Hematopoietic multipotent progenitor cell treated with erythropoietin and hydrocortisone succinate and interleukin-3 and kit ligand, for 6 days (in vitro differentiated cells): ENCODE measurements around the gene ME3.
A peak's percentile ranks its signal among the peaks of the same experiment; 100 is the strongest.

Source experiments
- DNase-seq: peaks from one replicate; pipeline ENCODE4 v3.0.0-alpha.2; 2015

ME3 gene

DNA sequence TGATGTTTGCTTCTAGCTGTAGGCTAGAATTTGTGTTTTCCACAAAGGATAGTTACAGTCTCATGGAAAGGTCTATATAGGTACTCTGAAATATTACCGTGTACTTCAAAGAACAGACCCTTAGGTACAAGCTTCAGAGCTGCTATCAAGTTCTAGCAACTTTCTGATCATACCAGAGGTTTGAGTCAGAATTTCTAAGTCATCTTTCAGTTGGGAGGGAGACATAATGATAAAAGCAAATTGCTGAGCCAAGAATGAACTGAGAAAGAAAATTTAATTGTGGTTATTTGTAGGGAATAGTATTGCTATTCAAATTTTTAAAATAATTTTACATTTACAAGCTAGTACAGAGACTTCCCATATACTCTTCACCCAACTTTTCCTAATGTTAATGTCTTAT lies 19.9 kb upstream of the ME3 start:
- no peak for DNase-seq

DNA sequence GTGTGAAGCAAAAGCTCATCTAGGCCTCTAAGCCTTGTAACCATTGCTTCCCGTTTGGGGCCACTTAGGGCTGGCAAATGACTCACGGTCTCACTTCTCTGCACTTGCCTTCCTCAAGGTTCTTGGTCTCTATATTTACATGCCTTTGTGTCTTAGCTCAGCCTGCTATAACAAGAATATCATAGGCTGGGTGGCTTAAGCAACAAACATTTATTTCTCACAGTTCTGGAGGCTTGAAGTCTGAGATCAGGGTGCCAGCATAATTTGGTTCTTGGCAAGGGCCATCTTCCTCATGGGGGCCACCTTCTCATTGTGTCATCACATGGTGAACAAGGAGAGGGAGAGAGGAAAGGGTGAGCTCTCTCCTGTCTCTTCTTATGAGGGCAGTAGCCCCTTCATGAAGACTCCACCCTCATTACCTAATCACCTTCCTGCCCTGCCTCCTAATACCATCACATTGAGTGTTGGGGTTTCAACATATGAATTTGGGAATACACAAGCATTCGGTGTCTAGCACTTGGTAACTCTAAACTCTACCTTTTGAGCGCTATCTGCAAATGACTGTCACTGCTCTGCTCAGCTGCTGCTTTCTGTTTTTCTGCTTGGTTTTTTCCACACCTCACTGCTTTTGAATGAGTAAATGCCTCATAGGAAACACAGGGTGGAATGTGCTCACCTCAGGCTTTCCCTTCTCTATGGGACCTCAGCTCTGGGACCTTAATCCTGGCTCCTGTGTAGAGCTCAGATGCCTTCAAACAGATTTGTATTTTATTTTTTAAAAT lies 16.2 kb upstream of the ME3 start:
- DNase-seq = no peak

DNA sequence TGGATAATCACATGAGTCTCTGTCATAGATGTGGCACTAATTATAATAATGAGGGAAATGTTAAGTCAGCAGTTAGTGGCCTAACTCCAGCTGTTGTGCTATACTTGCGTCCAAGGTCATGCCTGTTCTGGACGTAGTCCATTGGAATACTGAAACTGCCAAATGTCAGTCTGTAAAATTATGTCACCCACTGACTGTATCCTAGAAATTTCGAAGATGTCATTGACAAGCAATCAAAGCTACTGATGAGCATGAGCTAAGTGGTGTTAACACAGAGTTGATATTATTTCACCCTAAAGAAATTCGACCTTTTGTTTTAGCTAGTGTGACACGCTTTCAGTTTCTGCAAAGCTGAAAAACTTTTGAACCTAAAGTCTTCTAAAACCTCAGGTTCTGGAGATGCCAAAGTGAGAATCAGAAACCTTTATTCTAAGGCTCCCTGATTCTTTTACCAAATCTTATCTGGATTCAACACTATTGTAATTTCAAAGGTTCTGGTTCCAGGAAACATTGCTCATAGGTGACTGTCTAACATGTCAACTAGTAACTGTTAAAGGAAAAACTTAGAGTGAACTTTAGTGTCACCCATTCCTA lies 14.9 kb upstream of the ME3 start:
- DNase-seq = no peak

DNA sequence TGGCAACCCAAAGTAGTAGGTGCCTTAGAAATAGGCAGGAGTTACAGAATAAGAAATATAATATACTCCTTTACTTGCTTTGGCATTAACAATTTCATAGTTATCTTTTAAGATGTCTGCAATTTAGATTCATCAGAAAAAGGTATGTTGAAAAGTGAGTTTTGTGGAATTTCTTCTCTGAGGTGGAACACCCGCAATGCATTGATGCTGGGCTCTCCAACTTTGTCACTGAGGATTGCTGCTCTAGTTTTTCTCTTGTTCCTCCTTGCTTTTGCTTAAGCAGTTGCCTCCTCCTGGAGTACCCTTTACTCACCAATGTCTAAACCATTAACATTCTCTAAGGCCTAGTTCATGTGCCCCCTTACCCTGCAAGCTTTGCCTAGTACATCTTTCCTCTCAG lies 14.1 kb upstream of the ME3 start:
- no peak for DNase-seq

DNA sequence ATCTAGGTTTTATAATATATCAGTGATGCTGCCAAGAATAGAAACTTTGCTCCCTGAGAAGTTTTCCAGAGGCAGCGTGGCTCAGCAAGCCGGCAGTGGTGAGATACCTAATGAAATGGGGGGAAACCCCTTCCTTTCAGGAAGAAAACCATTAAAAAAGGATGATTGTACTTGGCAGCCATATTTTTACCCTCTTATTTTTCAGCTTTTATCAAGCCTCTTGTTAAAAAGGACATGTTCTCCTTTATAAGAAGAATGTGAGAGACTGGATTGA lies 9.0 kb upstream of the ME3 start:
- no peak for DNase-seq

DNA sequence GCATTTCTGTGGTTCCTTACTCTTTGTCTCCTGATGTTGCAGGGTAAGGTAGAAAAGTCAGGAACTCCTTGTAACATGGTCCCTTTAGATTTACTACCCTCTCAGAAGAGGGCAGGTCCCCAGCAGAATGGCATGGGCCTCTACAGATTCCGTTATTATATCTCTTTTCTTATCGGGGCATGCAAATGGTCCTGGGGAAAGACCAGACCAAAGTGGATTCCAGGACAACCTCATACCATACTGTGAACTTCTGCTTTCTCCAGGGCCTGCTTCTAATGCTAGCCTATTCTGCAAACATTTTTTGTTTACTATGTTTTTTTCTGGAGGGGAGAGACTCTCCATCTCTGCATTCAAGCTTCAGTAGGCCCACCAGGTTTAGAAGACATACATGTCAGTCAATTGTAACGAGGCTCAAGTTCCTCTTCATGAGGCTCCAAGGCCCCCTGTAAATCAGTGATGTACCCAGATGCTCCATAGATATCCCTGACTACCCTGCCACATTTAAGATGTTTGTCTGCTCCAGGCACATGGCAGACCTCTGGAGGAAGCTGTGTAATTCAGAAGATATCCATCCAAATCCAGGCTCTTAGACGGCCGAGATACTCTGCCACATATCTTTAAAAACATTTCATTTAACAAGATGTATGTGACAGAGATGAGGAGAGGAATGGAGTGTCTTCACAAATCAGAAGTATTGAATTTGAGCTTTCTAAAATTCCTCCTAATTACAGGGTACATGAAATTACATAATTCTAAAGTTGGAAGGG lies 8.5 kb upstream of the ME3 start:
- DNase-seq = peak; percentile 63

DNA sequence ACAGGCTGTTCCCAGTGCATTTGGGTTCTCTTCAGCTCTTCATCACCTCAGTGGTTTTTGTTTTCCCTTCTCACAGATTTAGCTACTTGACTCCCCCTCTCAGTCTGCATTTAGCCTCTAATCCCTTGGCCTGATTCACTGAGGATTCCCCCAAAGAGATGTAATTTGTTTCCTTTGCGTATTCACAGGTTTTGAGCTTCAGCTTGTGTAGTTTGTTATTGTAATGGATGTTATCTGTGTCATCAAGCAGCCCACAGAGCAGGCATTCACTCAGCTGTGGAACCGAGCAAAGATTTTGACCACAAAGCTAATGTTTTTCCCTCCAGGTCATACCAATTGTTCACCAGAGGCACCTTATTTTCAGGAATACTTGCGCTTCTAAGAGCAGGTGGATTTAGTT lies 6.4 kb upstream of the ME3 start:
- no peak for DNase-seq

DNA sequence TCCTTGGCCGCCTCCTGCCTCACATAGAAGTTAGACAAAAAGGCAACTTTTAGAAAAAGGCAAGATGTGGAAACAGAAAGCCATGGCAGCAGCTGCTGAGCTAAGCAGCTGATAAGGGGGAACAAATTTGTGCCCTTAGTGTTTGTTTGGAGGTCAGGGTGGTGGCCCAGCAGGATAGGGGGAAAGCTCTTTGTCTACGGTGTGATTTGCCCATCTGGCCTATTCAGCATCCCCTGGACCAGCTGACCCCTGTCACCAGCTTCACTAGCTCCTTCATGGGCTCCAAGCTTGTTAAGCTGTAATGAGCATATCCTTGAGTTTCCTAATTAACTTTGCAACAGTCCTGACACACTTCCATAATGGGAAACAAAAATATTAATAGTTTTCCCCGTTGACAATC lies 5.9 kb upstream of the ME3 start:
- peak; percentile 35 for DNase-seq

DNA sequence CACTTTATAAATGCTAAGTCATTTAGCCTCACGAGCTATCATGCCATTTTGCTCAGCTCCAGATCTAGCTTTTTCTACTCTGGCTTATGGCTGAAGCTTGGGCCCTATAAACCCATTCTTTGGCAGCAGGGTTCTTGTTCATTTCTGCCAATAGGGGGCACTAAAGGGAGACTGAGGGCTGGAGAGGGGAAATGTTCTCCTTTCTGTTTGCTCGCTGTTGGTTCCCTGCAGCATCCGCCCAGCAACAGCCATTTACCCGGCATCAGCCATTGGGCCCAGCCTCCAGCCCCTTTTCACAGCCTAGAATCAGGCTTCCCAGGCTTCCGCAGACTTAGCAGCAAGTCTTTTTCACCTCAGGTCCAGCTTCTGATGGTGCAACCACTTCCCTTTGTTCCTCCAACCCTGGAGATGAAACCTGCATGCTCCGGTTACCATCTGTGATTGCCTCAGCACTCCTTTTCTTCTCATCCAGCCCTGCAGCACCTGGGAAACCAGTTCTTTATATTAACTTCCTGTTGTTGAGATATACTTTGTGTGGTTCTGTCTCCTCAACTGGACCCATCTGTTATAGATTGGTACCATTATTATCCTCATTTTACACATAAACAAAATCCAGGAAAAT lies 4.2 kb upstream of the ME3 start:
- peak; percentile 71 for DNase-seq

DNA sequence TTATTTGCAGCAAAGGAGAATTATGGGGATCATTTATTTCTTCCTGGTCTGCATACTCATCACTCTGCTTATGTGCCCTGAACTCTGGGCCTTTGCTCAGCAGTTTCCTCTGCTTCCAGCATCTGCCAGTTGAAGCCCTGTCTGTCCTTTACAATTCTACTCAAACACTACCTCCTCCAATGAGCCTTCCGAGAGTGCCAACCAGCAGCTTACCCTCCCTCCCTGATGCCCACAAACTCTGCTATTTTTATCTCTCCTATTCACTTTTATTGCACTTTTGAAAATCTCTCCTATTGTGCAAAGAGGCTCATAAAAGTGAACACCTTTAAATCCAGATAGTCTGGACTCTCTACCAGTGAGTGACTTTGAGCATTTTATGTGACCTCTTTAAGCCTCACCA lies 3.6 kb upstream of the ME3 start:
- no peak for DNase-seq

DNA sequence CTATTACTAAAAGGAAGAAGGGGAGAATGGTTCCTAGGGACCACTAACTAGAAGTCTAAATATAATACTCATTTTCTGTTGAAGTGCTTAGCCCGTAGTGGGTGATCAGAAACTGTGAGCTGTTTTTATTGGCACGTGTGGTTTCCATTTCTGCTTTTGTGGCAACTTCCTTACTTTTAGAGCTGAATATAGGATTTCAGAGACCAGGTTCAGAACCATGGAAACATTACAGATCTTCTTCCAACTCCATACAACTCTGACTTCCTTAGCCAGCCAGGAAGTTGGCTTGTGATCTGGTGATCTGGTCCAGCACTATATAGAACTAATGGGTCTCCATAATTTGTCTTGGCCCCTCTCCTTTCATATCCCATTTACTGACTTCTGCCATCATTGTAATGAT lies 2.6 kb upstream of the ME3 start:
- DNase-seq = no peak

DNA sequence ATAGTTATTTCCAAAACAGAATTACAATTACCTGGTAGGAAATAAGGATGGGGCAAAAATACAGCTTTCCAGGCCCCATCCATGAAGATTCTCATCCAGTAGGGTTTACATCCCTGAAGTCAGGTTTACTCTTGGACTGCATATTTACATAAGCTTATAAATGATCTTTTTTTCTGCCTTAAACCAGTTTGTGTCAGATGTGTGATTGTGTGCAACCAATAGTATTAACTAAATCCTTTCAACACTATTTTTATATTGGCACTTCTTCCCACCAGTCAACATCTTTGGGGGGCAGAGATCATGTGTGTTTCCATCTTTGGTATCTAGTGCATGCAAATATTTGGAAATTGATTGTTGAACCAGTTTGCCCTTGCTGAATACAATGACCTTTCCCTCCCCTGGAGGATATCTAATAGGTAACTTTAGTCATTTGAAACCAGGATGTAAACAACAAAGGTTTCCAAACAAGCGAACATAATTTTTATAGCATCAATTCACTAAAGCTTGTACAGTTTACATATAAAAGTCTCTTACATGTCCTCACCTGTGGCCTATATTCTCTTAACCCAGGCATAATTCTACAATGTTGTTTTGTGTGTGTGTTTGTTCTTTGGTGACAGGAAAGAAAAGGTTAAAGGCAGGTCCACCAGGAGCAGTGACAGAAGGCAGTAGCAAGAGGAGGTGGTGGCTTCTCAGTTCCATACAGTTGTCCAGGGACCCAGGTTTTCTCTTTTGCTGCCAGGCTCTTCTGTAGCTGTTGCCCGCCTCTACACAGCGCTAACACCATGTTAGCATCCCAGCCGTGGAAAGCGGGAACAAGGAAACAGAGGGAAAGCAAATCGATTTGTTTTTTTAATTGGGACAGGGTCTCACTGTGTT lies 1.7 kb upstream of the ME3 start:
- no peak for DNase-seq

DNA sequence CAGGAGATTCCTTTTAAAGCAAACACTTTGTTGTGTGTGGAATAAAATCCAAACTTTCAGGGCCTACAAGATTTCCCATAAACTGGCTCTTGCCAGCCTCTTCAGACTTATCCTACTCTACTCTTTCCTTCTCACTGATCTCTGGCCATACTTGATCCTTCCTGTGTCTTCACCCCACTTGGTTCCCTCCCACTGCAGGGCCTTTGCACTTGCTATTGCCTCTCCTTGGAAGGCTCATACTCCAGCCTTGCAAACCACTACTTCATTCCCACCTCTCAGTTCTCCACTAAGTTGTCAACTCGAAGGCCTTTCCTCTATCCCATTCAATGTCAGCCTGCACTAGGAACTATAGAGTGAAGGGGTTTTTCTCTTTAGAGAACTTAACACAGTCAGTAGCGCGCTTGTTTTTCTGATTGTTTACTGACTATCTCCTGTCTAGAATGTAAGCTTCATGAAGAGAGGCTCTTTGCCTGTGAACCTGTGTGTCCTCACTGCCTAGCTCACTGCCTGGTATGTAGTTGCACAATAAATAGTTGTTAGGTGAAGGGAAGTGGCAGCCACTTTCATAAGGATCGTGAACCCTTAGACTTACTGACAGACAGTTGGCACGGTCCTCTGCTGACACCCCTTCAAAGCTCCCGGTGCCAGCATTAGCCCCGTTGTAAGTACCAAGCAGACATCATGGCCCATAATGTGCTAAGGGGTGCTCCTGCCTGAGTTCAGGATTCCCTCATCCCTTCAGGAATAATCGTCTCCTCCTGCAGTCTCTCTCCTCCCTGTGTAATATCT lies 833 bp upstream of the ME3 start:
- no peak for DNase-seq

DNA sequence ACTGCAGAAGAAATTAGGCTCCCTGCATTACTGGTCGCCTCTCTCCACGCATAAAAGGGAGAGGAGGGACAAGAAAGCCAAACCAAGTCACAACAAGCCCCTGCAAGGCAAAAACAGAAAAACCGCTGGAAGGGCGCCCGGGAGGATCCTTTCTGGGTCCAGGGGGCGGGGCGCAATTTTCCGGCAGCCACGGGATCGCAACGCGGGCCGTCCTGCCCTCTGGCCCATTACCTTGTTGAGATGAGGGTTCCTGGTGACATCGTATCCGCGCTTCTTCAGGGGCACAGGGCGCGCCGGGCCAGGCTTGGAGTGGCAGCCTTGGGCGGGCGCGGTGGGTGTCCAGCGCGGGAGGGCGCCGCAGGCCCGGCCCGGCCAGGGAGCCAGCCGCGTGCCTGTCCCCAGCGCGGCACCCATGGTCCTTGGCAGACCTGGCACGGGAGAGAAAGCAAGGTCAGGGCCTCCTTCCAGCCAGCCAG lies 847 bp downstream of the ME3 start:
- peak; percentile 68 for DNase-seq

DNA sequence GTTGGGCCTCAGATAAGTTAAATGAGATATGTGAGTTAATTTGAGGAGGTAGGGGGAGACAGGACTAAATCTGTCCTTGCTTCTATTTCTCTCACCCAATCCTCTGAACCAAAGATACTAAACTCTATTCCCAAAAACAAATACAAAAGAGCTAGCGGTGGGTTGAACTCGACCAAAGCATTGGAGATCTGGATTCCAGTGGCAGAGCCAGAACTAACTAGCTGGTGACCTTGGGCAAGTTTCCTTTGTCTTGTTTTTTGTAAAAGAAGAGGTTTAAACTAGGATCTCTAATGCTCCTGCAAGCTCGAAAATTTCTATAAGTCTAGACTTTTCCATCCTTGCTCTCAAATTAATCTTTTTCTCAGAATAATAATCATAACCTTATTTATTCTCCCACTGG lies 1.5 kb downstream of the ME3 start:
- DNase-seq = no peak

DNA sequence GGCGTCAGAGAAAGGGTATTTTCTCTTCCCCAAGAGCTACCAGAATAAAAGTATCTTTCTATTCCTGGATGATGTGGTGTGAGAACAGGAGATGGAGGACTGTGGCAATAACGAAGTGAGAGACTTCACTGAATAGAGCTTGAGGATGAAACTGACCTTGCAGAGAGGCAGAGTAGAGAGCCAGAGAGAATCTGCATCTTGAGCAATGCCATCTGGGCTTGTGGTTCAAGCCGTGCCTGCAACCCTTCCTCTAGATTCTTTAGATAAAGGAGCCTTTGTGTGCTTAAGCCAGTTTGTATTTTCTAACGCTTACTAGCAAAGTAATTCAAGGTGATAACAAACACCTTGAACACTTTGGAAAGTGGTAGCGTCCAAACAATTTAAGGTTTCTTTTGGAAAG lies 2.2 kb downstream of the ME3 start:
- peak; percentile 75 for DNase-seq

DNA sequence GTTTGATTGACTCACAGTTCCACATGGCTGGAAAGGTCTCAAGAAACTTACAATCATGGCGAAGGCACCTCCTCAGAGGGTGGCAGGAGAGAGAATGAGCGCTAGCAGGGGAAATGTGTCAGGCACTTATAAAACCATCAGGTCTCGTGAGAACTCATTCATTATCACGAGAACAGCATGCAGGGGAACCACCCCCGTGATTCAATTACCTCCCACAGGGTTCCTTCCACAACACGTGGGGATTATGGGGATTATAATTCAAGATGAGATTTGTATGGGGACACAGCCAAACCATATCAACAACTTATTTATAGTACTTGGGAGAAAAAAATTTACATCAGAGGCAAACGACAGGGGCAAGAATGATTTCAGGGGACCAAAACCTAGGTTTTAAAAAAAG lies 3.0 kb downstream of the ME3 start:
- no peak for DNase-seq

DNA sequence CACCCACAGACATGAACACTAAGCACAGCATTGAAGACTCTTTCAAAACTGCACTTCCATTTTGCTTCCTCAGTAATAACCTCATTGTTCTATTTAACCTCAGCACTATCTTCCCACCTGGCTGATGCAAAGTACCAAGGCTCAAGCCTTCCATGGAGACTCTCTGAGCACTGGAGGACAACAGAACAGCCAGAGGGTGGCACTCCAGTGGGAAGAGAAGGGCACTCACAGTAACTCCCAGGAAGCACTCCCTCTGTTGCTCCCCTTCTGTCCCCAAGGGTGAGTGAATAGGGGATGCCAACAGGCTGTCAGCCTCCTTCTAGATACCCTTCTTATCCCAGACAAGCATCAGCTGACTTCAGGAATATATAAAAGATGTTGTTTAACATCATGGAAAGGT lies 3.5 kb downstream of the ME3 start:
- no peak for DNase-seq

DNA sequence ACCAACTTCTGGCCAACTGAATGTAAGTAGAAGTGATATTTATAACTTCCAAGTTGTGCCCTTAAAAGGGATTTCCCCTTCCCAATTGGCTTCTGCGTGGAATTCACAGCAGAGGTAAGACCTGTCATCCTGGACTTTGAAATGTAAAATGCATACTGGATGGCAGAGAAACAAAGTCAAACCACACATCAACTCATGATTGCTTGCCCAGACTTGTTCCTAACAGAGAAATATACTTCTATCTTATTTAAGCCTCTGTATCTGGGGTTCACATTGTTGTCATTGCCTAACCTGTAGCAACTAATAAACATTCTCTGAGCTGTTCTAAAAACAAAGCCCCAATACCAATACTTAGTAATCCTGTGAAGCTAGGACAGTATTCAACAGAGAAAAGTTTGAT lies 6.2 kb downstream of the ME3 start:
- no peak for DNase-seq

DNA sequence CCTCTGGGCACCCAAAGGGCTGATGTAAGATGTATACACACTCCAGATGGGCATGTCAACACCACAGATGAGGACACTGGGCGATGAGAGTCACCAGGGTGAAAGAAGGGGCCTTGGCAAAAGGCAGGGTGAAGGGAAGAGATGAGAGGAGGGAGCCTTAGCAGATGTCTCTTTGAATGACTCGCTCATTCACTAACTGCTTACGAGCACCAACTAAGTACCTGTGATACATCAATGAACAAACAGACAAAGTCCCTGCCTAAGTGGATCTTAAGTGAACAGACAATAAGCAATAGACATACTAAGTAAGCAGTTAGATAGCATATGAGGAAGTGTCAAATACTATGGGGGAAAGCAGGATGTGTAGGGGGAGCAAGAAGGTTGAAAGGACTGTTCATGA lies 7.5 kb downstream of the ME3 start:
- DNase-seq = no peak

DNA sequence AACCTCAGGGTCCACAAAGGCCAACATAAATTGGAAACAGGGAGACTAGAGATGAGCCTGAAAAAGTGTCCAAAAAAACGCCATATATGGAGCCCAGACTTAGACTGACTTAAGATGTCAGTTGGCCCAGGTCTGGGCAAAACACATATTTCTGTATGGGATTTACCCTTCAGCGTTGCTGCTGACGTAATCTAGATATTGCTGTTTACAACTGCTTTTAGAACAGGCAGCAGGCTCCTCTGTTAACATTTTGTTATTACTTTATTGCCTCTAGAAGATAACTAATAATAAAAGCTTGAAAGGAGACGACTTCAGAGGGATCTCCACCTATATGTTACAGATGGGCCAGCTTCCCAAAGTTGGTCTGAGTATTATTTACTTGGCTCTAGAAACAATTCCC lies 8.7 kb downstream of the ME3 start:
- DNase-seq = no peak

DNA sequence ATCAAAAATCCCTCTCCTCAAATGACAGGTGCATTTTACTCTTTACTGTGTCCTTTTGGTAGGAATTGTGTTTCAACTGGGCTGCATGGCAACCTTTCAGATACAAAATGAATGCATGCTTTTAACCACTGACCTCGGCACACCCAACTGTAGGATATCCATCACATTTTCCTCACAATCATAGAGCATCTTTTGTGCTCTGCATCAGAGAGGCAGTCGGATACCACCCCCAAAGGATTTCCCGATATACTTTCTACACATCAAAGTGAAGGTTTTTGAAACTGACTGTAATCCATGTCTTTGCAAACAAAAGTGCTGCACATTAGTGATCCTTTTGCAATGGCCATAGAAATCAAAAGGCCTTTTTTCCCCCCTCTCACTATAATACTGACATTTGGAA lies 9.1 kb downstream of the ME3 start:
- no peak for DNase-seq
